Endothelial cell of hepatic sinusoid (primary cell): ENCODE data around the gene CYP2W1.
"Not testable (repeated sequence)": the region's sequence is repeated elsewhere in the genome, so short reads cannot be mapped to it uniquely, and the experiment has no call there.

Source experiments
- in situ Hi-C: cut with HindIII; loops from 2 replicates; pipeline ENCODE4 v1.10.0; 2017; ENCODE audit warnings: low sequenced_read_pairs

The CYP2W1 gene

DNA sequence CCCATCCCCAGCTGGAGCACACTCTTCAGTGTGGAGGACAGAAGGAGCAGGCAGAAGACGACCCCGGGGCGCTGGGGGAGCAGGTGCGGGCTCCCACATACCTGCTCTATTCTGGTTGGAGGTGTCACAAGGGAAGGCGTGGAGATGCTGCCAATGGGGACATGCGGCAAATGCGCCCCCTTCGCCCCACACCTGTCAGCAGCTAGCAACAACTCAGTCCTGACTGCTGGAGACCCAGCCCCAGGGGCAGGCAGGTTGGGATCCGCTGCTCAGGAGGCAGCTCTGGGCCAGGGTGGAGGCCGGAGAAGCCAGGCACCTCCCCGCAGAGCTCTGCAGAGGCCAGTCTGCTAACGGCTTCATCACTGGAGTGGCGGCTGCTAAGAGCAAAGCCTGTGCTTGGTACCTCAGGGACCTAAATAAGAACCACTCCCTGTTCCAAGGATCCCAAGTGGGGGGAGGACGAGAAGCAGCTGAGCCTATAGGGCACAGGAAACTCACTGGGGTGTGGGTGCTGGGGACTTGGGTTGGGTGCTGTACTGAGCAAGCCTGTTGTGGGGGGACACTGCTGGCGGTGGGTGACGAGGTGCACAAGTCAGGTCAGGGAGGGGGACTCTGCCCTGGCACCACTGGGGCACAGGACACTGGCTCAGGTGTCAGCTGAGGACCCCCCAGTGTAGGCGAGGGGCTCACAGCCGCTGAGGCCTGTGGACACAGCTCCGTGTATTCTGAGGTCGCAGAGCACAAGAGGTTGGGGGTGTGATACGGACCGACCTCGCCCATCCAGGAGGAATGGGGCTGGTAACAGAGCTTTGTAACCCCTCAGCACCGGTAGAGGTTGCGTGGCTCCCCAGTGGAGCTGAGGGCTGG lies 42.1 kb downstream of the CYP2W1 start:
- in situ Hi-C loops, result no loop called here

DNA sequence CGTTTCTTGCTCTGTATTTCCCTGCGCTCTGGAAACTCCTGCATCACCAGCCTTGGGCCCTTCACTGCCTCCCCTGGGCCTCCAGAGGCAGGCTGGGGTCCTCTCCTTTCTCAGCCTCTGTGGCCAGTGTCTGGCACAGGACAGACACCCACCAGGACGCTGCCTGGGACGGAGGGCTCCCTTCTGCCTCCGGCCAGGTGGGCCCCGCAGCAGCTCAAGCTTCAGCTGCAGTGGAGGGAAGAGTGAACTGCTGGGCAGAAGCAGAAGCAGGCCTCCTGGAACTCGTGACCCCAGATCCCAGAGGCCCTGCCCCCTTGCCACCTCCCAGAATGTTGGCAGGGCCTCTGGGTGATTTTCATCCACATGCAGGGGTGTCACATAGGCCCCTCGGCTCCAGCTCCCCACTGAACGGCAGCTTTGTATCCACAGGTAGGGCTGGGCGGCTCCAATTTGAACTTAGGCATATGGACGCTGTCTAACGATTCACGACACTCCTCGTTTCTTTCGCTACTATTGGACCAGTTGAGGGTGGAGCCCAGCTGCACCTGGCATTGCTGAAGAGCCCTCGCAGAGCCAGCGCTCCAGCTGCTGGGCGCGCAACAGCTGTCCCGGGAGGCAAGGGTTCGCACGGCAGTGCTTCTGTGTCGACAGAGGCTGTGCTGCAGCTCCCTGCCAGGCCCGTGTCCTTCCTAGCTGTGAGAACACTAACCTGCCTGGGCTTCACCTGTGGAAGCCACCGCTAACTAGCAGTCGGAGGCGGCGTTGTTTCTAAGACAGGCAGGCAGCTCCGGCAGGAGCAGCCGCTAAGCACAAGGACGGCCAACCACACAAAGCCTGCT lies 43.0 kb downstream of the CYP2W1 start:
- in situ Hi-C loops, result no loop called here

DNA sequence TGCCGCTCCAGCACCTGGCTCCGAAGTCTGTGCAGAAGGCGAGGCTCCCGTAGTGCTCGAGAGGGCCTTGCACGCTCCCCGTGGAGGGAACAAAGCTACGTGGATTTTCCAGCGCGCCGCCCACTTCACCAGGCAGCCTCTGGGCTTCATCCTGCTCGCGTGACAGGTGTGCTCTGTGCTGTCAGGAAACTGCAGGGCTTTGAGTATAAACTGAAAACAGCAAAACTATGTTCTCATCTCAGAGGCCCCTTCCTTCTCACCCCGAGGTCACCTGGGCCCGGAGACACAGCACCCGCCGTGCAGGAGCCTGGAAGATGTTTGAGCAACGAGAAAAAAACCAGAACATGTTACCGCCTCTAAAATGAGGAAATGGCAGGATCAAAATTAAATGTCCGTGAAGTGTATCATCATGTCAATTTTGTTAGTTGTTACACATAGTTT lies 43.8 kb downstream of the CYP2W1 start:
- in situ Hi-C loops, result no loop called here

DNA sequence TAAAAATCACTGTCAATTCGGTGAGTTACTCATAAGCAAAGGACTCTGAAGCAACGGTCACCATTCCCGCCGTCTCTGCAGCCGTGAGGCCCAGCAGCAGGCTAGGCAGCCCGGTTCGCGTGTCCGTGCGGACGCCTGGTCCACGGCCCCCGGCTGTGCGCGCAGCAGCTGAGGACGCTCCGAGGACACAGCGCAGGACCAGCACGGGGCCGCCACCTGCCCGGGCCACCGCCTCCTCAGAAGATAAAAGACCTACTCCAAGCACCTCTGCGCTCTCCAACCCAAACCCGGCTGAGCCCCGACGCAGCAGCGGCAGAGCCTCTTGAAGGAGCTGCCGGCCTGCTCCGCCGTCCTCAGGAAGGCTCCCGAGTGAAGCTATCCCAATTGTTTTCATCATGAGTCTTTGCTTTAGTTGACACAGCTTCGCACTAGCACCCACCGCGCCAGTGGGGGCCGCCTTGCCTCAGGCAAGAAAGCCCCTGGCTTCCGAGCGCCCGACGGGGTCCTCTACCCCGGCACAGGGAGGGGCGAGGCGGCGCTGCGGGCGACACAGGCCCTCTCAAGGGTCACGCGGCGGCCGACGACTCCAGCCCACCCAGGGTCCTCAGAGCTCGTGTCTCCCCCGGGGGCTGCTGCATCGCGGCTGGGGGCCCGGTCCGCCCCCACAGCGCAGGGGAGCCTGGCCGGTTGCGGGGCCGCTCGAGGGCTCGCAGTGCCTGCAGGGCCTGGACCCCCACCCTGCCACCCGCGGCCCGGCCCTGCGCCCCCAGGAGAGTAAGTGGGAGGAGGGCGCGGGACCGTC lies 44.5 kb downstream of the CYP2W1 start:
- in situ Hi-C loops, result no loop called here

DNA sequence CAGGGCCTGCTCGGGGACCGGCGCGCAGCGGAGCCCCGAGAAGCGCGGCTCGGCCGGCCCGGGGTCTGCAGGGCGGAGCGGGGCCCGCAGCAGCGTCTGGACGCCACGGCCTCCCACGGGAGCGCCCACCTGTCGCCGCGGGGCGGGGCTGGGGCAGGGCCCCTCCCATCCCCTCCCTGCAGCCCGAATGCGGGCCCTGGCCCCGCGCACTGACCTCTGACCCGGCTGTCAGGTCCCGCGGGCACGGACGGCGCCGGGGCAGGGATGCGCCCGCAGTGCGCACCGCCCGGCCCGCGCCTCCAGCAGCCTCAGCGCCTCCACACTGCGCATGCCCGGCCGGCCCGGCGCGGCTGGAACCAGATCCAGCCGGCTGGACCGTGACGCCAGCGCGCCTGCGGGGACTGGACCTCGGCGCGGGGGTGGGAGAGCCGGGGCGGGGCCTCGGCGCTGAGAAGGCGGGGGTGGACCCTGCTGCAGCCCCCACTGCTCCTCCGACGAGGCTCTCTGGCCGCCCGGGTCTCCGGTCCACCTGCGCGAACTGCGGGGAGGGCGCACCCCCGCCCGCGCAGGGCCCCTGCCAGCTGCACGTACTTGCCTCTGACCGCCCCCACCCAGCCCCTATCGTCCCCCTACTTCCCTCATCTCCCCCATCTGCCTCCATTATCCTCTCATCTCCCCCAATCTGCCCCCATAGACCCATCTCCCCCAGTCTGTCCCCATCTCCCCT lies 45.2 kb downstream of the CYP2W1 start:
- in situ Hi-C loops, result no loop called here

DNA sequence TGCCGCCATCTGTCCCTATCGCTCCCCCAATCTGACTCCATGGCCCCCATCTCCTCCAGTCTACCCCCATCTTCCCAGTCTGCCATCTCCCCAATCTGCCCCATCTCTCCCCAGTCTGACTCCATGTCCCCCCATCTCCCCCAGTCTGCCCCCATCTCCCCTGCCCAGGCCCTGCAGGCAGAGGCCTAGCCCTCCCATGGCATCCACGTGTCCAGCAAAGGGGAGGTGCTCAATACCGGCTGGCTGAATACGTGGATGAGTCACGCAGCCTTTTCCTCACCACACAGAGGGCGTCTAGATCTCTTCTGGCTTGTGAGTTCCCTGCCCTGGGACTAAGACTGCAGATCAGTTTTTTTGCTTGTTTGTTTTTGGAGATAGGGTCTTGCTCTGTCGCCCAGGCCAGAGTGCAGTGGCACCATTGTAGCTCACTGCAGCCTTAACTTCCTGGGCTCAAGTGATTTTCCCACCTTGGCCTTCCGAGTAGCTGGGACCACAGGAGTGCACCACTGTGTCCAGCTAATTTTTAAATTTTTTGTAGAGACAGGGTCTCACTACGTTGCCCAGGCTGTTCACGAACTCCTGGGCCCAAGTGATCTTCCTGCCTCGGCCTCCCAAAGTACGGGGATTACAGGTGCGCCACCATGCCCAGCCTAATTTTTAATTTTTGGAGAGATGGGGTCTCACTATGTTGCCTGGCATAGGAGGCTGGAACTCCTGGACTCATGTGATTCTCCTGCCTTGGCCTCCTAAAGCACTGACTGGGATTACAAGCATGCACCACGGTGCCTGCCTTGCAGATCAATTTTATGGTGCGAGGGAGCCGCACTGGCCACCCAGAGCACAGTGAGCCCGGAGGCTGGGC lies 46.0 kb downstream of the CYP2W1 start:
- in situ Hi-C loops, result no loop called here

DNA sequence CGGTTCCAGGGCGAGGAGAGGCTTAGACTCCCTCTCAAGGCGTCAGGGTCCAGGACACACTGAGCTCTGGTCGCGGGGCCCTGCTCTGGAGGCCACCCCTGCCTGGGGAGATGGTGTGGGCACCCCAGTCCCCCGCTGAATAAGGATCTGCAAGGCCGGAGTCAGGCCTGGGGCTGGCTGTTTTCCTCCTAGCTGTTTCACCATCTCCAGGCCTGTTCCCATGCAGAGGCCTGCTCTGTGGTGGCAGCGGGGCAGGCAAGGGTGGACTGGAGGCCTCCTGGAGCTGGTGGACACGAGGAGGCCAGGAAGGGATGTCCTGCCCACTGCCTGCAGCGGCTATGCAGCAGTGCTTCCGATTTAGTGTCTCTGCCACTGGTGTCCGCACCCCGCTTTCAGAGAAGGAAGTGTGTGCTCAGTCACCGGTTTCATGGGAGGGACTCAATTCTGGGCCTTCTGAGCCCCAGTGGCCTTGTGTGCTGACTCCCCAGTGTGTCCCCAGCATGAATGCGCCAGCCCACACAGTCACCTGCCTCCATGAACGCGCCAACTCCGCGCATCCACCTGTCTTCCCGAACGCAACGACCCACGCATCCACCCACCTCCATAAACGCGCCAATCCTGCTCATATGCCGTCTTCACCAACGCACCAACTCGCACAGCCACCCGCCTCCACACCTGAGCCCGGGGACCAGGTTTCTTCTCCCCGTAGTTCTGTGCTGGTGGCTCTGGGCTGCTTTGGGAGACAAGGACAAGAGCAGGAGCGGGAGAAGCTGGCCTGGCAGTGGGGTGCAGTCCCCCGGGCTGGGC lies 46.9 kb downstream of the CYP2W1 start:
- in situ Hi-C loops, result no loop called here

DNA sequence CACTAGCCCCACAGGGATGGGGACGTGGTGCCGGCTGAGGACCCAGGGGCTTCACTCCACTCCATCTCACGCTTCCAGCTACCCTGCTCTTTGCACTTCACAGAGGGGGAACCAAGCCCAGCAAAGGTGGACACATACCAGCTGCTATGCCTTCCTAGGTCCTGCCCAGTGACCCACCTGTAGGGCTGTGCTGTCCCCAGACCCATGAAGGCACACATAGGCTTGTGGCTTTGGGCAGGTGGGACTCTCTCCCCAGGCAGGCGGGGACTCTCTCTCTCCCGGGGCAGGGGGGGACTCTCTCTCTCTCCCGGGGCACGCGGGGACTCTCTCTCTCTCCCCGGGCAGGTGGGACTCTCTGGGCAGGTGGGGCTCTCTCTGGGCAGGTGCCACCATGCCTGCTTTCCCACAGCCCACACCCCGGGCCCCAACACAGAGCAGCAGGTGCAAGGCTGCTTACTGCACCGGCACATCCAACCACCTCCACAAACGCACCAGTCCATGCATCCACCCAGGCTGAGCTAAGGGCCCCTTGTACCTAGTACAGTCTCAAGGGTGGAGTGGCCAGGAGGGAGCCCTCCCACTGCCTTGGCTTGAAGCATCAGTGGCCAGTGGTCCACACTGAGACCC lies 47.6 kb downstream of the CYP2W1 start:
- in situ Hi-C loops, result no loop called here

DNA sequence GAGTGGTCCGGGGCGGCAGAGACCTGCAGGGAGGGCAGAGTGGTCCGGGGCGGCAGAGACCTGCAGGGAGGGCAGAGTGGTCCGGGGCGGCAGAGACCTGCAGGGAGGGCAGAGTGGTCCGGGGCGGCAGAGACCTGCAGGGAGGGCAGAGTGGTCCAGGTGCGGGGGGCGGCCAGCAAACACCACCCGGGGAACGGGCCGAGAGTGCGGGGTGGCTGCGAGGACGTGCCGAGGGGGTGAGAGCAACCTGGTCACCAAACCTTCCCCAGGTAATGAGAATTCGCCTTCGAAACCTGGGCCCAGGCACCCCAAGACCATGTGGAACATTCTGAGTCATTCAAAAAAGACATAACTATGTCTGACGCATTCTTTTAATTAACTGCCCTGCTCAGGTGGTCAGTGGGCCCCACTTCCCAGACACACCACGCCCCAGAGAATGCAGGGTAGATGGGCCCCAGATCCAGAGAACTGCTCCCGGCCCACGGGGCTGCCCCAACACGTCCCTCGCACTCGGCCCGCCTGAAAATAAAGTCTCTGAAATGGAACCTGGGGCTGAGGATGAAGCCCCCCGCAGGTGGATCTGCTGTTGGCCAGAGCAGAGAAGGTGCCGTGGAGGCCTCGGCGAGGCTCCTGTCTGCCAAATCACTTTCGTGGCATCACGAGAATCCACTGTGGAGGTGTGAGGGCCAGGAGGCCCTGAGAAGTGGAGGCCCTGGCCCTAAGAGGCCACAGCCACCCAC lies 48.9 kb downstream of the CYP2W1 start:
- in situ Hi-C loops, result no loop called here

DNA sequence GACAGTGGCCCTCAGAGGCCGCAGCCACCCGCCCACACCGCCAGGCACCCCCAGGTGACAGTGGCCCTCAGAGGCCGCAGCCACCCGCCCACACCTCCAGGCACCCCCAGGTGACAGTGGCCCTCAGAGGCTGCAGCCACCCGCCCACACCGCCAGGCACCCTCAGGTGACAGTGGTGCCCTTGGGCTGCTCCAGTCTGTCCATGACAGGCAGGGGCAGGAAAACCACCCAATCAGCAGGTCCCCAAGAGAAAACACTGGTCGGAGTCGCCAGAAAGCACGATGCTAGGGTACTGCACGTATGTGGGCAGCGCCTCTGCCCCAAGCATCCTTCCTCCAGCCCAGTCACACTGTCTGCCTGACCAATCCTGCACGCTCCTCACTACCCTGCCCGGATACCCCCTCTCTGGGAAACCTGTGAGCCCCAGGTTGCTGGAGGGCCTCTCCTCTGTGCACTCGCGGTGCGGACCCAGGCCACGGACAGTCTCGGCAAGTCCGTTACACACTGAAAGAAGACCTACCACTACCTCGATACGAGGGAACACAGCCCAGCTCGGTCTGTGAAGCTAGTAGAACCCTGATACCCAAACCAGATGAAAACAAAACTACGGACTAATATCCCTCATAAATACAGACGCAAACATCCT lies 49.7 kb downstream of the CYP2W1 start:
- in situ Hi-C loops, result no loop called here

DNA sequence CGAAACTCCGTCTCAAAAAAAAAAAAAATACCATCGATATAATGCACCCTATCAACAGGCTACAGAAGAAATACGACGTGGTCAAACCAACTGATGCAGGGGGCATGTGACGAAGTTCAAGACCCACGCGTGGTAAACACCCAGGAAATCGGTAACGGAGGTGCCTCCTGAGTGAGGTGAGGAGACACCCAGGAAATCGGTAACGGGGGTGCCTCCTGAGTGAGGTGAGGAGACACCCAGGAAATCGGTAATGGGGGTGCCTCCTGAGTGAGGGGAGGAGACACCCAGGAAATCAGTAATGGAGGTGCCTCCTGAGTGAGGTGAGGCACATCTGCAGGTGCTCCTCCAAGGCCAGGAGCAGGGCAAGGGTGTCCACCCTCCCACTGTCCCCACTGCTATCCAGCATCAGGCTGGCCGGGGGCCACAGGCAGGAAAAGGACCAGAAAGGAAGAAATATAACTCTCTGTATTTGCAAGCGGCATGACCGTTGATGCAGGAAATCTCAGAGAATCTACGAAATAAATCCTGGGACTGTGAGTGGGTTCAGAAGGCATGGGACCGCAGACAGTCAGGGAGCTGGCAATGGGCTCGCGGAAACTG lies 50.7 kb downstream of the CYP2W1 start:
- in situ Hi-C loops, result no loop called here

DNA sequence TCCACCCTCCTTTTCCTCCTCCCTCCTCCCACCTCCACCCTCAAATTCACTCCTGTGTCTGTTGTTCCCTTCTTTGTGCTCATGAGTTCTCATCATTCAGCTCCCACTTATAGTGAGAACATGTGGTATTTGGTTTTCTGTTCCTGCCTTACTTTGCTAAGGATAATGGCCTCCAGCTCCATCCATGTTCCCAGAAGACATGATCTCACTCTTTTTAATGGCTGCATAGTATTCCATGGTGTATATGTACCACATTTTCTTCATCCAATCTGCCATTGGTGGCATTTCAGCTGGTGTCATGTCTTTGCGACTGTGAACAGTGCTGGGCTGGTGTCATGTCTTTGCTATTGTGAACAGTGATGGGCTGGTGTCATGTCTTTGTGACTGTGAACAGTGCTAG lies 51.8 kb downstream of the CYP2W1 start:
- in situ Hi-C loops, result not testable (repeated sequence)

DNA sequence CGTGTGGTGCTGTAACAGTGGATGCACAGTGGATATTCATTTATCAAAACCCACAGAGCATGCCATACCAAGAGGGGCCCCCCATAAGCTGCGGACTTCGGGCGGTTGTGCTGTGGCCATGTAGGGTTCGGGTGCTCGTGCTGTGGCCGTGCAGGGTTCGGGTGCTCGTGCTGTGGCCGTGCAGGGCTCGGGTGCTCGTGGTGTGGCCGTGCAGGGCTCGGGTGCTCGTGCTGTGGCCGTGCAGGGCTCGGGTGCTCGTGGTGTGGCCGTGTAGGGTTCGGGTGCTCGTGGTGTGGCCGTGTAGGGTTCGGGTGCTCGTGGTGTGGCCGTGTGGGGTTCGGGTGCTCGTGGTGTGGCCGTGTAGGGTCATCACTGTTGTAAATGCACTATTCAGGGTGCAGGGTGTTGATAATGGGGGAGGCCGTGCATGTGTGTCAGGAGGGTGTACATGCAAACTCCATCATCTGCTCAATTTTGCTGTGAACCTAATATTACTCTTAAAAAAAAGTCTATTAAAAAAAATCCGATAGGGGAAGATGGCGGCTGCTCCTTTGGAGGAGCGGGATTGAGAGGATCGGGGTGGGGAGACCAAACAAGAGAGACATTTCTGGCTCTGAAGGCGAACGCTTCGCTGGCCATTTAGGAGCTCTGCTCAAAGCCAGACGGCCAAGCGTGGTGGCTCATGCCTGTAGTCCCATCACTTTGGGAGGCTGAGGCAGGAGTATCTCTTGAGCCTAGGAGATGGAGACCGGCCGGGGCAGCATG lies 53.4 kb downstream of the CYP2W1 start:
- in situ Hi-C loops, result not testable (repeated sequence)
